Gastrocnemius medialis (tissue), 4 donors: ENCODE measurements around the gene IL13.

Source experiments
- CTCF ChIP-seq, 5 experiments: fragments of 450-650 bp in 3 of 5; fragments of 200-600 bp in 2 of 5; sonication (generic) in 2 of 5; IDR thresholded peaks in 4 of 5; conservative IDR thresholded peaks in 1 of 5; 1 replicate in 4 of 5; 2 replicates in 1 of 5; pipeline ENCODE4 v1.5.1; 2016 to 2019; ENCODE audit warnings: antibody characterized with exemption in 5 of 5, mild to moderate bottlenecking in 3 of 5, moderate library complexity in 3 of 5
- POLR2A ChIP-seq, 2 donors: fragments of 450-650 bp; IDR thresholded peaks; one replicate each; pipeline ENCODE4 v1.6.1; 2017; ENCODE audit warnings: antibody characterized with exemption in 2 of 2, mild to moderate bottlenecking in 2 of 2, moderate library complexity in 2 of 2

GRCh38 chr5:132635873-132636272, 22.1 kb upstream of the IL13 start:
- TF ChIP-seq CTCF (IDR thresholded peaks at IDR 0.05 in 4 of 5, conservative IDR thresholded peaks at IDR 0.05 in 1 of 5) = no peak
- TF ChIP-seq POLR2A (IDR thresholded peaks at IDR 0.05) = no peak
